Smooth muscle cell (in vitro differentiated cells): Measurements from ENCODE around the gene PPM1H. TPM values are rescaled to one million over a fixed set of nuclear protein-coding genes. Genes with fewer than 3 reads are reported as not detected.

ENCODE experiments used
- DNase-seq: peaks from one replicate; lab custom pipeline; 2025; ENCODE audit not compliant: unreplicated experiment; lab: John Stamatoyannopoulos, UW
- H2AFZ ChIP-seq: fragments of 200-600 bp; sonication (generic); 2 replicates; pipeline ENCODE4 v1.6.0; 2016; ENCODE audit warnings: antibody characterized with exemption, low read depth, mild to moderate bottlenecking
- H3F3A ChIP-seq: fragments of 200-600 bp; sonication (generic); 2 replicates; pipeline ENCODE4 v1.6.0; 2017; ENCODE audit warnings: antibody characterized with exemption, low read depth
- H3K27ac ChIP-seq: fragments of 200-600 bp; sonication (generic); 2 replicates; pipeline ENCODE4 v1.5.1; 2016; ENCODE audit warnings: low read depth, mild to moderate bottlenecking
- H3K27me3 ChIP-seq: fragments of 200-600 bp; sonication (generic); 2 replicates; pipeline ENCODE4 v1.6.1; 2016; ENCODE audit warnings: low read depth, mild to moderate bottlenecking
- H3K36me3 ChIP-seq: fragments of 200-600 bp; sonication (generic); 2 replicates; pipeline ENCODE4 v1.5.1; 2016; ENCODE audit warnings: low read depth
- H3K4me1 ChIP-seq: fragments of 200-600 bp; sonication (generic); 2 replicates; pipeline ENCODE4 v1.5.1; 2016; ENCODE audit warnings: low read depth
- H3K4me2 ChIP-seq: fragments of 200-600 bp; sonication (generic); 2 replicates; pipeline ENCODE4 v1.6.0; 2016; ENCODE audit warnings: mild to moderate bottlenecking
- H3K4me3 ChIP-seq: fragments of 200-600 bp; sonication (generic); 2 replicates; pipeline ENCODE4 v1.5.1; 2016; ENCODE audit warnings: mild to moderate bottlenecking
- H3K79me2 ChIP-seq: fragments of 200-600 bp; sonication (generic); 2 replicates; pipeline ENCODE4 v1.6.0; 2016; ENCODE audit warnings: low read depth, mild to moderate bottlenecking
- H3K9ac ChIP-seq: fragments of 200-600 bp; sonication (generic); 2 replicates; pipeline ENCODE4 v1.6.0; 2016; ENCODE audit warnings: low read depth
- H3K9me3 ChIP-seq: fragments of 200-600 bp; sonication (generic); replicated peaks from 2 replicates; pipeline ENCODE4 v1.5.1; 2016; ENCODE audit warnings: low read depth
- H4K20me1 ChIP-seq: fragments of 200-600 bp; sonication (generic); 2 replicates; pipeline ENCODE4 v1.6.0; 2016; ENCODE audit warnings: low read depth
- CTCF ChIP-seq: fragments of 200-600 bp; sonication (generic); IDR thresholded peaks from 2 replicates; pipeline ENCODE4 v1.5.1; 2017; ENCODE audit warnings: borderline replicate concordance, mild to moderate bottlenecking, antibody characterized with exemption; ENCODE audit not compliant: insufficient read depth, poor library complexity, severe bottlenecking
- WGBS: methylation state at CpG from one replicate; pipeline ENCODE4 v1.1.7; 2016; ENCODE audit warnings: low lambda C conversion rate; 5-methylcytosine and 5-hydroxymethylcytosine counted together
- polyA plus RNA-seq: library from polyadenylated mRNA; unstranded; fragments of >200 nt; fragmentation: Nextera tagmentation; extraction: Ambion mirVana; gene quantifications from 2 replicates; pipeline ENCODE4 v1.2.1, GENCODE V29; 2016
- total RNA-seq: library from RNA; depleted of rRNA; stranded (reverse); fragments of >200 nt; gene quantifications from 2 replicates; pipeline ENCODE4 v1.2.3, GENCODE V29; 2014

The PPM1H gene
- total and polyA plus RNA-seq, 2 experiments from 2014 or later, result 0.56 to 3.6 TPM

- DNase-seq, result no peak
- H3F3A ChIP-seq, result no peaks in the 10 kb centered on the region
- H3K9me3 ChIP-seq, result no peaks in the 10 kb centered on the region
- H3K4me3 ChIP-seq, result no peak overlapping the region
- H3K36me3 ChIP-seq, result no peaks in the 10 kb centered on the region
- peaks cover 55% of the 10 kb centered on the region for H3K4me1 ChIP-seq
- H3K27ac ChIP-seq, result no peak overlapping the region
- 85% methylated on average over 8 of the region's 8 CpGs for WGBS
- H3K9ac ChIP-seq, result no peak overlapping the region
- no peak for TF ChIP-seq CTCF
- no peaks in the 10 kb centered on the region for H3K27me3 ChIP-seq
- no peaks in the 10 kb centered on the region for H4K20me1 ChIP-seq
- H2AFZ ChIP-seq, result no peak overlapping the region
- no peaks in the 10 kb centered on the region for H3K79me2 ChIP-seq
- H3K4me2 ChIP-seq, result no peak overlapping the region
Observed at GRCh38 chr12:62655666-62656151, 279.2 kb downstream of the PPM1H start.

- Histone ChIP-seq H4K20me1 (no peaks in the 10 kb centered on the region), H3K9me3 (no peaks in the 10 kb centered on the region), H3K4me1 (peaks cover 51% of the 10 kb centered on the region), H3K79me2 (no peaks in the 10 kb centered on the region), H3F3A (no peaks in the 10 kb centered on the region), H3K4me3 (no peak overlapping the region), H3K4me2 (no peak overlapping the region), H2AFZ (no peak overlapping the region), H3K27me3 (no peaks in the 10 kb centered on the region), H3K36me3 (no peaks in the 10 kb centered on the region), H3K9ac (no peak overlapping the region), H3K27ac (no peak overlapping the region)
- no peak for TF ChIP-seq CTCF
- WGBS, result 82% methylated on average over 21 of the region's 21 CpGs
- DNase-seq, result no peak
Observed at GRCh38 chr12:62654326-62655241, 280.4 kb downstream of the PPM1H start.

- no peaks in the 10 kb centered on the region for H3K27me3 ChIP-seq
- H3K9me3 ChIP-seq, result no peaks in the 10 kb centered on the region
- H3K4me2 ChIP-seq, result no peak overlapping the region
- no peaks in the 10 kb centered on the region for H3F3A ChIP-seq
- no peak for TF ChIP-seq CTCF
- peaks cover 44% of the 10 kb centered on the region for H3K4me1 ChIP-seq
- H3K36me3 ChIP-seq, result no peaks in the 10 kb centered on the region
- no peak for DNase-seq
- WGBS, result 71% methylated on average over 6 of the region's 6 CpGs
- no peaks in the 10 kb centered on the region for H4K20me1 ChIP-seq
- H2AFZ ChIP-seq, result no peak overlapping the region
- H3K9ac ChIP-seq, result no peak overlapping the region
- H3K27ac ChIP-seq, result no peak overlapping the region
- no peaks in the 10 kb centered on the region for H3K79me2 ChIP-seq
- H3K4me3 ChIP-seq, result no peak overlapping the region
Observed at GRCh38 chr12:62653740-62654139, 281.2 kb downstream of the PPM1H start.
